Ectodermal cell (in vitro differentiated cells): ENCODE results near the gene ARL15.

Experiments used
- H3K27ac ChIP-seq: 2 replicates; pipeline ENCODE4 v1.7.0; 2013; ENCODE audit warnings: mild to moderate bottlenecking, low read depth, low read length; ENCODE audit not compliant: insufficient read depth, poor library complexity, severe bottlenecking
- H3K27me3 ChIP-seq: 2 replicates; pipeline ENCODE4 v1.7.0; 2013; ENCODE audit warnings: mild to moderate bottlenecking, low read length; ENCODE audit not compliant: insufficient read depth, control insufficient read depth, poor library complexity, severe bottlenecking
- H3K36me3 ChIP-seq: one replicate; pipeline ENCODE4 v1.7.0; 2013; ENCODE audit warnings: low read length; ENCODE audit not compliant: control insufficient read depth, insufficient read depth
- H3K4me1 ChIP-seq: one replicate; pipeline ENCODE4 v1.7.0; 2013; ENCODE audit warnings: low read length; ENCODE audit not compliant: control insufficient read depth, insufficient read depth
- H3K4me3 ChIP-seq: 2 replicates; pipeline ENCODE4 v1.7.0; 2013; ENCODE audit warnings: low read depth, low read length, control low read depth; ENCODE audit not compliant: insufficient read depth
- H3K9me3 ChIP-seq: 2 replicates; pipeline ENCODE4 v1.7.0; 2013; ENCODE audit warnings: mild to moderate bottlenecking, low read length, moderate library complexity; ENCODE audit not compliant: control insufficient read depth
- WGBS, 2 experiments: methylation state at CpG; one replicate each; pipeline ENCODE4 v1.1.7; 2013; ENCODE audit warnings: missing lambda C conversion rate in 2 of 2; 5-methylcytosine and 5-hydroxymethylcytosine counted together

Gene ARL15

GRCh38 chr5:54211912-54212311, 98.5 kb downstream of the ARL15 start:
- H3K27me3 ChIP-seq: no peaks in the 10 kb centered on the region
- no peaks in the 10 kb centered on the region for H3K9me3 ChIP-seq
- H3K4me1 ChIP-seq: peaks cover 32% of the 10 kb centered on the region
- 75 to 86% methylated on average over 3 of the region's 3 CpGs for WGBS, 2 experiments
- no peaks in the 10 kb centered on the region for H3K36me3 ChIP-seq
- no peak overlapping the region for H3K27ac ChIP-seq
- no peak overlapping the region for H3K4me3 ChIP-seq

GRCh38 chr5:54207566-54207965, 102.8 kb downstream of the ARL15 start:
- H3K27ac ChIP-seq: peak overlapping the region; percentile 5
- no peaks in the 10 kb centered on the region for H3K9me3 ChIP-seq
- no peaks in the 10 kb centered on the region for H3K27me3 ChIP-seq
- H3K4me3 ChIP-seq: no peak overlapping the region
- no peaks in the 10 kb centered on the region for H3K36me3 ChIP-seq
- 74 to 92% methylated on average over 1 of the region's 1 CpG for WGBS, 2 experiments
- peaks cover 5% of the 10 kb centered on the region for H3K4me1 ChIP-seq

DNA sequence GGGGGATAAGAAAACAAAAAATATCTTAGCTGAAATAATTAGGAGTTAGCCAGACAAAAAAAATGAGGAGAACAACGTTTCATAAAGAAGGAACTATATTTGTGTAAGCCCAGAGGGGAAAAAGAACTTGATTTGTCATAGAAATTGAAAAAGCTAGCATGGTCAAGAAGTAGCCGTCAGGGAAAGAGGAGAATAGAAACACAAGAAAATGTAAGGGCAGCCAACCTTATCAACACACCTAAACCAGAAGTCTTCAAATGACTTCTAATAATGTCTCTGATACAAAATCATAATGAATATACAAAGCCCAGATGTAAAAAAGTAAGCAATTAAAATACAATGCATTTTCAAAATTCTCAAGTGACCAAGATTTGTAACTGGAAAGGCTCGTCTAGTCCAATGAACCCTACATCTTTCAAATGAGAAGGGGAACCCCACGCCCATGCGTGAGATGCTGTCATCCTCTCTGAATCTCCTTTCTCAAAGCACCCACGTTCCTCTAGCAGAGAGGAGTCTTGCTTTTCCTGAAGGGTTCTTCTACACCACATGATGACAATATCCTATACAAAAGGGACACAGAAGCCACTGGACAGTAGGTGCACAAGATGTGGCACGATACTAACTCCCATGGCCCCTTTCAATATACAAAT, 103.7 kb downstream of the ARL15 start:
- Histone ChIP-seq H3K27me3 (no peaks in the 10 kb centered on the region), H3K4me1 (no peaks in the 10 kb centered on the region), H3K9me3 (no peaks in the 10 kb centered on the region), H3K4me3 (no peak overlapping the region), H3K36me3 (no peaks in the 10 kb centered on the region), H3K27ac (no peak overlapping the region)
- WGBS, 2 experiments: 93 to 94% methylated on average over 6 to 7 of the region's 7 CpGs

DNA sequence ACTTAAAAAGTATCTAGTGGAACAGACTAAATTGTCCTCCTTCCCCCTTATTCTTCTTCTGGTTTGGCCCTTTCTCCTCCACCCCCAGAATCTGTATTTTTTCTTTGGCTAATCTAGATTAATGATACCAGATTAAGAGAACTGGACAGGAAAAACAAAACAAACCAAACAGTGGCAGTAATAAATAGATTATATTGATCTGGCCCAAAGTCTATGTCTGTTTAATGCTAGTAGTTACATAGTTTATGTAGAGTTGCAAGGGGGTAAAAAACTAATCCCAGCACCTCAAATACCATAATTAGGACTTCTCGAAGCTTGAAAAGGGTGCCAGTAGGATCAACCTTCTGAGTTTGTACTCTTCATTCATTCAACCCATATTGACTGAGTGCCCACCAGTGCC, 104.5 kb downstream of the ARL15 start:
- H3K4me1 ChIP-seq: no peaks in the 10 kb centered on the region
- no peak overlapping the region for H3K27ac ChIP-seq
- no peak overlapping the region for H3K4me3 ChIP-seq
- WGBS, 2 experiments: 92% methylated on average over 1 of the region's 1 CpG; no CpG with 5 or more reads in 1 of the 2 experiments
- no peaks in the 10 kb centered on the region for H3K27me3 ChIP-seq
- H3K36me3 ChIP-seq: no peaks in the 10 kb centered on the region
- no peaks in the 10 kb centered on the region for H3K9me3 ChIP-seq

DNA sequence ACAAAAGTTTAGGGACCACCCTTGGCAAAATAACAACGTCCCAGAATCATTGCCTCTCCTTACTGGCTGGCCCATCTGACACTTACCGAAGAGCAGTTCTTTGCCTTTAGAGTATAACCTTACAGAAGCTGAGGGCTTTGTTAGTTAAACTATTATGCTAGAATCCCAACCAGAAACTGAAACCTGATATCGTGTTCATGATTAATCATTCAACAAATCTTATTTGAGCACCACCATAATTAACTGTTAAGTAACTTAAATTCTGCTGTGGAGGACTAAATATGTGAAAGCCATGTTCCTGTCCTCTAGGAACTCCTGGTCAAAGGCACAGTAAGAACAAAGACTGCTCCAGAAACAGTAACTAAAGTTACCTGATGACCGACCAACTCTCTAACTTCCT, 104.9 kb downstream of the ARL15 start:
- Histone ChIP-seq H3K4me3 (no peak overlapping the region), H3K9me3 (no peaks in the 10 kb centered on the region), H3K27ac (no peak overlapping the region), H3K27me3 (no peaks in the 10 kb centered on the region), H3K4me1 (no peaks in the 10 kb centered on the region), H3K36me3 (no peaks in the 10 kb centered on the region)
- 90 to 98% methylated on average over 4 of the region's 4 CpGs for WGBS, 2 experiments

- Histone ChIP-seq H3K27ac (no peak overlapping the region), H3K4me1 (no peaks in the 10 kb centered on the region), H3K9me3 (no peaks in the 10 kb centered on the region), H3K36me3 (no peaks in the 10 kb centered on the region), H3K4me3 (no peak overlapping the region), H3K27me3 (no peaks in the 10 kb centered on the region)
Measured at GRCh38 chr5:54197018-54197417, 113.4 kb downstream of the ARL15 start.

DNA sequence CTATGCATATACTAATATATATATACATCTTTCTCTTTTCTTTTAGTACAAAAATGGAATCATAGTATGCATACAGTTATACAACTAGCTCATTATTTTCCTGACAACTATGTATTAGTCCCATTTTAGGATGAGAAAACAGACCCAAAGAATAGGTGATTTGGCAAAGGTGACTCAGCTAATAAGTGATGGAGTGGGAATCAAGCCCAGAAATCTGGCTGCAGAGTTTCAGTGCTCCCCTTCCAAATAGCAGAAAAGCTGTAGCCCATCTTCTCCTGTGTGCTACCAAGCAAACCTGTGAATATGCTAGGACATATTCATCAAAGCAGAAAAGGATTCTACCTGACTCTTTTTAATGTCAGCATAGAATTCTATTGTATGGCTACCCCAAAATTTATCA, 114.7 kb downstream of the ARL15 start:
- no peaks in the 10 kb centered on the region for H3K9me3 ChIP-seq
- no peaks in the 10 kb centered on the region for H3K36me3 ChIP-seq
- no peak overlapping the region for H3K4me3 ChIP-seq
- H3K4me1 ChIP-seq: no peaks in the 10 kb centered on the region
- H3K27ac ChIP-seq: no peak overlapping the region
- no peaks in the 10 kb centered on the region for H3K27me3 ChIP-seq

GRCh38 chr5:54194318-54194717, 116.1 kb downstream of the ARL15 start:
- 96 to 100% methylated on average over 1 of the region's 2 CpGs for WGBS, 2 experiments
- Histone ChIP-seq H3K9me3 (no peaks in the 10 kb centered on the region), H3K27me3 (no peaks in the 10 kb centered on the region)

GRCh38 chr5:54187694-54188093, 122.7 kb downstream of the ARL15 start:
- H3K4me1 ChIP-seq: peaks cover 6% of the 10 kb centered on the region
- H3K27ac ChIP-seq: no peak overlapping the region
- H3K27me3 ChIP-seq: no peaks in the 10 kb centered on the region
- H3K9me3 ChIP-seq: no peaks in the 10 kb centered on the region
- H3K4me3 ChIP-seq: no peak overlapping the region
- H3K36me3 ChIP-seq: no peaks in the 10 kb centered on the region

More at GRCh38 chr5:54194318-54194717, 116.1 kb downstream of the ARL15 start:
- no peaks in the 10 kb centered on the region for H3K4me1 ChIP-seq
- H3K36me3 ChIP-seq: no peaks in the 10 kb centered on the region
- no peak overlapping the region for H3K27ac ChIP-seq
- no peak overlapping the region for H3K4me3 ChIP-seq

GRCh38 chr5:54186912-54187445, 123.4 kb downstream of the ARL15 start:
- WGBS, 2 experiments: 75 to 89% methylated on average over 2 of the region's 2 CpGs
- no peaks in the 10 kb centered on the region for H3K27me3 ChIP-seq

DNA sequence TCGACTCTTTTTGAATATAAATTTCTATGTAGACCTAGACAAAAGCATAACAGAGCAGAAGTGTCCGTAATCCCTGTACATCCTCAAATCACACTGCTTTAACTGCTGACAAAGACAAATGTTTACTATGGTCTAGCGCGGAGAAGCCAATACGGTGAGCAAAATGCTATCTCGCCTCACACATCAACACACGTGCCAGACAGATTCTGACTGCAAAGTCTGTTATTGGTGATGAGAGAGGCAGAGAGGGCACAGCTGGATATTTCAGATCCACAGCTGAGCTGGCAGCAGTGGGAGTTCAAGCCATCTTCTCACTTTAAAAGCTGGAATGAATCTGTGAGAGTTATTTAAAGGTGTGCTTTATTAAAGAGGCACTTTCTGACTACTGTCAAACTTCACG, 124.3 kb downstream of the ARL15 start:
- no peak overlapping the region for H3K27ac ChIP-seq
- no peak overlapping the region for H3K4me3 ChIP-seq
- peaks cover 6% of the 10 kb centered on the region for H3K4me1 ChIP-seq
- no peaks in the 10 kb centered on the region for H3K9me3 ChIP-seq
- 93 to 98% methylated on average over 8 of the region's 8 CpGs for WGBS, 2 experiments
- H3K36me3 ChIP-seq: no peaks in the 10 kb centered on the region
- no peaks in the 10 kb centered on the region for H3K27me3 ChIP-seq

More at GRCh38 chr5:54186912-54187445, 123.4 kb downstream of the ARL15 start:
- Histone ChIP-seq H3K27ac (no peak overlapping the region), H3K36me3 (no peaks in the 10 kb centered on the region), H3K4me3 (no peak overlapping the region), H3K9me3 (no peaks in the 10 kb centered on the region), H3K4me1 (peaks cover 6% of the 10 kb centered on the region)
